Fibroblast of skin of abdomen (primary cell): ENCODE results near the gene OR5K3.

Source experiments
- DNase-seq: peaks from one replicate; pipeline ENCODE4 v3.0.0-alpha.2; 2013

The OR5K3 gene

GRCh38 chr3:98434412-98434811 is 43.9 kb downstream of the OR5K3 start:
- no peak for DNase-seq

DNA sequence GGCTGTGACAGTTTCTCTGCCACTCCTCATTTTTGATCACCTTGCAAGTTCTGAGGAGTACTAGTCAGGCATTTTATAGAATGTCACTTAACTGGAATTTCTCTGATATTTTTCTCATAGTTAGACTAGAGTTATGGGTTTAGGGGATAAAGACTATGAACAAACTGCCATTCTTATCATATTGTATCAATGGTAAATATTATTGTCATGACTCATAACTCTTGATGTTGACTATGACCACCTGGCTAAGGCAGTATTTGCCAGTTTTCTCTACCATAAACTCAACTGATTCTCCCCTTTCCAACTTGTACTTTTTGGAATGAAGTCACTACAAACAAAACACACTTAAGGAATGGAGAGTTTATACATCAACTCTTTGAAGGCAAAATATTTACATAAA is 49.8 kb downstream of the OR5K3 start:
- DNase-seq: no peak
